DND-41 (cell line): Measurements from ENCODE around the gene SEM1.

Experiments
- ATAC-seq: fragments of 200-7000 bp; cut with Tn5 transposase; 3 replicates; pipeline ENCODE4 v1.9.1; 2021; ENCODE audit warnings: low read depth; ENCODE audit not compliant: insufficient read depth
- DNase-seq: peaks from one replicate; pipeline ENCODE4 v3.0.0-alpha.2; 2020
- H2AFZ ChIP-seq: 2 replicates; pipeline ENCODE4 v1.6.0; 2012; ENCODE audit warnings: low read depth, low read length
- H3K27ac ChIP-seq: 2 replicates; pipeline ENCODE4 v1.5.1; 2012; ENCODE audit warnings: low read length, inconsistent platforms
- H3K27me3 ChIP-seq: fragments of 200-600 bp; sonication (generic); 2 replicates; pipeline ENCODE4 v1.6.0; 2012; ENCODE audit warnings: low read length, mild to moderate bottlenecking, inconsistent platforms; ENCODE audit not compliant: insufficient read depth, poor library complexity
- H3K36me3 ChIP-seq: 2 replicates; pipeline ENCODE4 v1.5.1; 2012; ENCODE audit warnings: low read length, inconsistent platforms; ENCODE audit not compliant: insufficient read depth
- H3K4me1 ChIP-seq: 2 replicates; pipeline ENCODE4 v1.5.1; 2012; ENCODE audit warnings: mild to moderate bottlenecking, low read length; ENCODE audit not compliant: insufficient read depth
- H3K4me2 ChIP-seq: 2 replicates; pipeline ENCODE4 v1.6.0; 2012; ENCODE audit warnings: mild to moderate bottlenecking, moderate library complexity, low read length, inconsistent platforms; ENCODE audit not compliant: insufficient read depth
- H3K4me3 ChIP-seq, 2 experiments: fragments of 200-600 bp in 1 of 2; shearing (Covaris generic) in 1 of 2; 2 replicates each; pipeline ENCODE4 v1.5.1; 2012 to 2016; ENCODE audit warnings: inconsistent platforms in 2 of 2, low read length in 2 of 2, mild to moderate bottlenecking in 2 of 2, low read depth in 1 of 2, moderate library complexity in 1 of 2
- H3K79me2 ChIP-seq: 2 replicates; pipeline ENCODE4 v1.6.0; 2012; ENCODE audit warnings: low read length, inconsistent platforms; ENCODE audit not compliant: insufficient read depth
- H3K9ac ChIP-seq: 2 replicates; pipeline ENCODE4 v1.6.0; 2012; ENCODE audit warnings: low read depth, mild to moderate bottlenecking, inconsistent platforms, low read length, moderate library complexity
- H3K9me3 ChIP-seq: 2 replicates; pipeline ENCODE4 v1.5.1; 2012; ENCODE audit warnings: low read length, moderate library complexity, mild to moderate bottlenecking, inconsistent platforms; ENCODE audit not compliant: insufficient read depth, severe bottlenecking
- H4K20me1 ChIP-seq: 2 replicates; pipeline ENCODE4 v1.6.0; 2012; ENCODE audit warnings: low read length; ENCODE audit not compliant: insufficient read depth
- EZH2 ChIP-seq: IDR thresholded peaks from 3 replicates; pipeline ENCODE4 v1.6.1; 2012; ENCODE audit warnings: borderline replicate concordance, low read depth, mild to moderate bottlenecking, moderate library complexity, low read length, inconsistent platforms; ENCODE audit not compliant: severe bottlenecking
- TF ChIP-seq, protein P1 (sequence below): IDR thresholded peaks from 2 replicates; pipeline ENCODE4 v1.5.1; 2012; ENCODE audit warnings: borderline replicate concordance, low read length, moderate library complexity, mild to moderate bottlenecking; ENCODE audit not compliant: poor library complexity, severe bottlenecking; ENCODE audit errors: extremely low read depth

The SEM1 gene

GRCh38 chr7:96667026-96667425, 42.6 kb downstream of the SEM1 start:
- Histone ChIP-seq H3K4me3 (no peak overlapping the region), H2AFZ (no peak overlapping the region), H3K4me2 (no peak overlapping the region), H3K79me2 (no peaks in the 10 kb centered on the region), H3K4me1 (peaks cover 5% of the 10 kb centered on the region; the same call in 1 of the 2 replicates), H3K27ac (no peak overlapping the region), H4K20me1 (no peaks in the 10 kb centered on the region), H3K9ac (no peak overlapping the region), H3K27me3 (no peaks in the 10 kb centered on the region), H3K36me3 (no peaks in the 10 kb centered on the region), H3K9me3 (no peaks in the 10 kb centered on the region)
- TF ChIP-seq, protein P1, sequence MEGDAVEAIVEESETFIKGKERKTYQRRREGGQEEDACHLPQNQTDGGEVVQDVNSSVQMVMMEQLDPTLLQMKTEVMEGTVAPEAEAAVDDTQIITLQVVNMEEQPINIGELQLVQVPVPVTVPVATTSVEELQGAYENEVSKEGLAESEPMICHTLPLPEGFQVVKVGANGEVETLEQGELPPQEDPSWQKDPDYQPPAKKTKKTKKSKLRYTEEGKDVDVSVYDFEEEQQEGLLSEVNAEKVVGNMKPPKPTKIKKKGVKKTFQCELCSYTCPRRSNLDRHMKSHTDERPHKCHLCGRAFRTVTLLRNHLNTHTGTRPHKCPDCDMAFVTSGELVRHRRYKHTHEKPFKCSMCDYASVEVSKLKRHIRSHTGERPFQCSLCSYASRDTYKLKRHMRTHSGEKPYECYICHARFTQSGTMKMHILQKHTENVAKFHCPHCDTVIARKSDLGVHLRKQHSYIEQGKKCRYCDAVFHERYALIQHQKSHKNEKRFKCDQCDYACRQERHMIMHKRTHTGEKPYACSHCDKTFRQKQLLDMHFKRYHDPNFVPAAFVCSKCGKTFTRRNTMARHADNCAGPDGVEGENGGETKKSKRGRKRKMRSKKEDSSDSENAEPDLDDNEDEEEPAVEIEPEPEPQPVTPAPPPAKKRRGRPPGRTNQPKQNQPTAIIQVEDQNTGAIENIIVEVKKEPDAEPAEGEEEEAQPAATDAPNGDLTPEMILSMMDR = no peak
- TF ChIP-seq EZH2 = no peak
- ATAC-seq = no peak
- no peak for DNase-seq

GRCh38 chr7:96665689-96666088, 44.0 kb downstream of the SEM1 start:
- Histone ChIP-seq H3K9me3 (no peaks in the 10 kb centered on the region), H3K79me2 (no peaks in the 10 kb centered on the region), H3K4me2 (no peak overlapping the region), H2AFZ (no peak overlapping the region), H3K4me1 (peaks cover 5% of the 10 kb centered on the region; the same call in 1 of the 2 replicates), H3K27me3 (no peaks in the 10 kb centered on the region), H3K27ac (no peak overlapping the region), H3K9ac (no peak overlapping the region), H3K4me3 (no peak overlapping the region), H3K36me3 (no peaks in the 10 kb centered on the region), H4K20me1 (no peaks in the 10 kb centered on the region)
- TF ChIP-seq, protein P1 = no peak
- TF ChIP-seq EZH2 = no peak
- DNase-seq = no peak
- no peak for ATAC-seq

- ATAC-seq = no peak
- no peak for DNase-seq
- H3K4me1 ChIP-seq = peaks cover 5% of the 10 kb centered on the region; the same call in 1 of the 2 replicates
Observed at GRCh38 chr7:96664793-96665192, 44.9 kb downstream of the SEM1 start.

More at GRCh38 chr7:96664793-96665192, 44.9 kb downstream of the SEM1 start:
- H3K4me3 ChIP-seq = no peak overlapping the region
- TF ChIP-seq EZH2 = no peak
- TF ChIP-seq, protein P1 = no peak
- no peaks in the 10 kb centered on the region for H3K36me3 ChIP-seq
- no peaks in the 10 kb centered on the region for H3K79me2 ChIP-seq
- H2AFZ ChIP-seq = no peak overlapping the region
- no peaks in the 10 kb centered on the region for H3K9me3 ChIP-seq
- H4K20me1 ChIP-seq = no peaks in the 10 kb centered on the region
- no peaks in the 10 kb centered on the region for H3K27me3 ChIP-seq
- H3K9ac ChIP-seq = no peak overlapping the region
- H3K4me2 ChIP-seq = no peak overlapping the region
- no peak overlapping the region for H3K27ac ChIP-seq
